Nephron (organoid): Measurements from ENCODE around the gene ZFAND3.

ENCODE experiments used
- H3K27ac Mint-ChIP-seq, 3 experiments: 2 replicates each; pipeline ENCODE4 v1.8.0; 2020; ENCODE audit warnings: mixed read lengths in 3 of 3, mild to moderate bottlenecking in 2 of 3, moderate library complexity in 1 of 3
- H3K27me3 Mint-ChIP-seq: 2 replicates; pipeline ENCODE4 v1.8.0; 2021; ENCODE audit warnings: low read depth, mild to moderate bottlenecking, moderate library complexity, mixed read lengths
- H3K36me3 Mint-ChIP-seq: 2 replicates; pipeline ENCODE4 v1.8.0; 2020; ENCODE audit warnings: low read depth, mixed read lengths
- H3K4me1 Mint-ChIP-seq: 2 replicates; pipeline ENCODE4 v1.8.0; 2020; ENCODE audit warnings: mixed read lengths
- H3K4me3 Mint-ChIP-seq, 3 experiments: 2 replicates each; pipeline ENCODE4 v1.8.0; 2020; ENCODE audit warnings: mild to moderate bottlenecking in 3 of 3, mixed read lengths in 3 of 3, moderate library complexity in 2 of 3
- H3K9me3 Mint-ChIP-seq: 2 replicates; pipeline ENCODE4 v1.8.0; 2020; ENCODE audit warnings: mixed read lengths
- TF ChIP-seq, protein P1 (sequence below), 3 experiments: fragments of 200-600 bp; sonication (generic); IDR thresholded peaks; one replicate each; pipeline ENCODE4 v1.5.0; 2021; ENCODE audit warnings: antibody characterized with exemption in 3 of 3; ENCODE audit not compliant: unreplicated experiment in 3 of 3

ZFAND3 gene

GRCh38 chr6:38088010-38088409, 268.5 kb downstream of the ZFAND3 start:
- TF ChIP-seq, protein P1, sequence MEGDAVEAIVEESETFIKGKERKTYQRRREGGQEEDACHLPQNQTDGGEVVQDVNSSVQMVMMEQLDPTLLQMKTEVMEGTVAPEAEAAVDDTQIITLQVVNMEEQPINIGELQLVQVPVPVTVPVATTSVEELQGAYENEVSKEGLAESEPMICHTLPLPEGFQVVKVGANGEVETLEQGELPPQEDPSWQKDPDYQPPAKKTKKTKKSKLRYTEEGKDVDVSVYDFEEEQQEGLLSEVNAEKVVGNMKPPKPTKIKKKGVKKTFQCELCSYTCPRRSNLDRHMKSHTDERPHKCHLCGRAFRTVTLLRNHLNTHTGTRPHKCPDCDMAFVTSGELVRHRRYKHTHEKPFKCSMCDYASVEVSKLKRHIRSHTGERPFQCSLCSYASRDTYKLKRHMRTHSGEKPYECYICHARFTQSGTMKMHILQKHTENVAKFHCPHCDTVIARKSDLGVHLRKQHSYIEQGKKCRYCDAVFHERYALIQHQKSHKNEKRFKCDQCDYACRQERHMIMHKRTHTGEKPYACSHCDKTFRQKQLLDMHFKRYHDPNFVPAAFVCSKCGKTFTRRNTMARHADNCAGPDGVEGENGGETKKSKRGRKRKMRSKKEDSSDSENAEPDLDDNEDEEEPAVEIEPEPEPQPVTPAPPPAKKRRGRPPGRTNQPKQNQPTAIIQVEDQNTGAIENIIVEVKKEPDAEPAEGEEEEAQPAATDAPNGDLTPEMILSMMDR (IDR thresholded peaks at IDR 0.05; ENCODE audit: unreplicated experiment in 3 of 3) = no peak
- no peaks in the 10 kb centered on the region for H3K9me3 Mint-ChIP-seq
- H3K36me3 Mint-ChIP-seq = peaks cover 28% of the 10 kb centered on the region
- peaks cover 22% of the 10 kb centered on the region for H3K4me1 Mint-ChIP-seq
- no peak overlapping the region for H3K4me3 Mint-ChIP-seq
- no peak overlapping the region for H3K27ac Mint-ChIP-seq
- H3K27me3 Mint-ChIP-seq = no peaks in the 10 kb centered on the region

GRCh38 chr6:38088829-38089228, 269.3 kb downstream of the ZFAND3 start:
- H3K27me3 Mint-ChIP-seq = no peaks in the 10 kb centered on the region
- TF ChIP-seq, protein P1 (IDR thresholded peaks at IDR 0.05; ENCODE audit: unreplicated experiment in 3 of 3) = no peak
- peaks cover 22% of the 10 kb centered on the region for H3K4me1 Mint-ChIP-seq
- H3K36me3 Mint-ChIP-seq = peaks cover 28% of the 10 kb centered on the region
- no peak overlapping the region for H3K4me3 Mint-ChIP-seq
- H3K27ac Mint-ChIP-seq = no peak overlapping the region
- H3K9me3 Mint-ChIP-seq = no peaks in the 10 kb centered on the region

GRCh38 chr6:38091613-38092012, 272.1 kb downstream of the ZFAND3 start:
- no peaks in the 10 kb centered on the region for H3K9me3 Mint-ChIP-seq
- H3K27me3 Mint-ChIP-seq = no peaks in the 10 kb centered on the region
- no peak overlapping the region for H3K4me3 Mint-ChIP-seq
- TF ChIP-seq, protein P1 (IDR thresholded peaks at IDR 0.05; ENCODE audit: unreplicated experiment in 3 of 3) = no peak
- H3K36me3 Mint-ChIP-seq = peaks cover 14% of the 10 kb centered on the region
- peaks cover 12% of the 10 kb centered on the region for H3K4me1 Mint-ChIP-seq
- no peak overlapping the region for H3K27ac Mint-ChIP-seq

DNA sequence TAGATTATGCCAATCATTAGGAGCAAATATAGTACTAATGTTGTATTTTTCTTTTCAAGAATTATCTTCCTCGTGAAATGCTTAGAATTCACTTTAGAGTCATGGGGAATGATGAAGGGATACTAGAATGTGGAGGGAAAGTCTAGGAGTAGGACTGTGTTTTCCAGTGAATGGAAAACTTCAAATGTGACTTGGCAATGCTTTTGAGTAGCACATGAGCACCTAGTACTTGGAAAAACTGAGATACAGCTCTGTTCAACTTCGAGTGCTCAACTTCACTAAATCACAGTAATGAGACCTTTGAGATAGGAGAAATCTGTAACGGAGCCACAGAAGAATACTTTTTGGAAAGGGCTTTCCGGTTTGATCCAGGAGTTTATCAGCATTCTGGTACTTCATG, 272.9 kb downstream of the ZFAND3 start:
- TF ChIP-seq, protein P1 (IDR thresholded peaks at IDR 0.05; ENCODE audit: unreplicated experiment in 3 of 3) = no peak
- Mint-ChIP-seq H3K27me3 (no peaks in the 10 kb centered on the region), H3K36me3 (peaks cover 5% of the 10 kb centered on the region), H3K27ac (no peak overlapping the region), H3K9me3 (no peaks in the 10 kb centered on the region), H3K4me3 (no peak overlapping the region), H3K4me1 (peaks cover 5% of the 10 kb centered on the region)

DNA sequence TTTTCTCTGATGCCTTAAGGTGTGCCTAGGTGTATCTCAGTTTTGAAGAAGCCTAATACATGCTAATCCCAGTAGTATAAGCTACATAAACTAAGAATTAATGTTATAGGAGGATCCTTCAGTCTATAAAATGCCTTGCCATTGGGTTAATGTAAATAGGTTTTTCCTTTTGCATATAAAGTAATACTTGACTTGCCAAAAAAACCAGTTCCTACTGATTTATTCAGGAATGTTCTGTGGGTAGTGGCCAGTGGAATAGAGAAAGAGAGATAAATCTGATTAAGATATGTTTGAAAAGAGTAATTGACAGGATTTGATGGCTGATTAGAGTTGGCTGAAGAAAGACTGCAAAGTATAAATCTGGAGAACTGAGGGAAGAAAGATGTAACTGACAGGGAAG, 273.4 kb downstream of the ZFAND3 start:
- Mint-ChIP-seq H3K9me3 (no peaks in the 10 kb centered on the region), H3K27ac (no peak overlapping the region), H3K27me3 (no peaks in the 10 kb centered on the region), H3K4me1 (peaks cover 5% of the 10 kb centered on the region), H3K4me3 (no peak overlapping the region), H3K36me3 (peaks cover 2% of the 10 kb centered on the region)
- TF ChIP-seq, protein P1 (IDR thresholded peaks at IDR 0.05; ENCODE audit: unreplicated experiment in 3 of 3) = no peak

DNA sequence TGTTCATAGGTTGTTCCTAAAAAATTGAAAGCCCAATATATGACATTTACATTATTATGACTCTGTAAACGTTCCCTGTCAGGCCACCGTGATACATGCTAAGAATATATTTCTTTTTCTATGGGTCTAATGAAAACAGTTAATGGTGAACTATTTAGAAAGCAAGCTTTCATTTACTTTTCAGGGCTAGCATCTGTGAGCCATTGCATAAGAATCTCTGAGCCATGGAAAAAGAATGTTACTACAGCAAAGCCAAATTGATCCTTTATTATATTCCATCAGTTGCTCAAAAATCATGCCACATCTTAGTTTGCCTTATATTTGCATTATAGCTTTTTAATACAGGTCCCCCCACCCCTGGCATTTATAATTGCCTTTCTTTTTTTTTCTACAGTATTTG, 275.5 kb downstream of the ZFAND3 start:
- Mint-ChIP-seq H3K27me3 (no peaks in the 10 kb centered on the region), H3K4me1 (peaks cover 5% of the 10 kb centered on the region), H3K27ac (no peak overlapping the region), H3K4me3 (no peak overlapping the region), H3K36me3 (no peaks in the 10 kb centered on the region), H3K9me3 (no peaks in the 10 kb centered on the region)
- TF ChIP-seq, protein P1 (IDR thresholded peaks at IDR 0.05; ENCODE audit: unreplicated experiment in 3 of 3) = no peak
